H1 (cell line): ENCODE measurements around the gene CNTN3. TPM values are rescaled to one million over a fixed set of nuclear protein-coding genes. Genes with fewer than 3 reads are reported as not detected.

ENCODE experiments used
- CTCF ChIA-PET: fragments of 300-600 bp; sonication (Branson Sonifier 250); formaldehyde crosslinking; loops from one replicate; lab custom pipeline; 2021; ENCODE audit not compliant: partially characterized antibody; lab: Charles Lee
- POLR2A ChIA-PET: fragments of 300-600 bp; sonication (Branson Sonifier 250); formaldehyde crosslinking; loops from one replicate; lab custom pipeline; 2021; ENCODE audit warnings: inconsistent platforms; ENCODE audit not compliant: partially characterized antibody; lab: Charles Lee
- DNase-seq, 2 experiments: peaks; one replicate each; pipeline versions ENCODE4 v3.0.0 to v3.0.0-alpha.2; 2010 to 2022; ENCODE audit warnings: low spot score in 2 of 2, low read depth in 1 of 2, mixed read lengths in 1 of 2
- FAIRE-seq: peaks from 2 replicates; lab custom pipeline; 2011; peaks lifted over from hg19 to GRCh38; lab: Jason Lieb, UNC
- H2AFZ ChIP-seq: 2 replicates; pipeline ENCODE4 v1.8.1; 2012; ENCODE audit warnings: low read length, inconsistent platforms
- H2AK5ac ChIP-seq: 2 replicates; pipeline ENCODE4 v1.6.1; 2013; ENCODE audit warnings: low read depth, low read length
- H2BK120ac ChIP-seq: replicated peaks from 2 replicates; pipeline ENCODE3; 2013; ENCODE audit warnings: low read depth, low read length, inconsistent platforms
- H2BK12ac ChIP-seq: 2 replicates; pipeline ENCODE4 v1.6.1; 2013; ENCODE audit warnings: low read depth, low read length
- H2BK15ac ChIP-seq: 2 replicates; pipeline ENCODE4 v1.6.1; 2013; ENCODE audit warnings: low read length
- H2BK20ac ChIP-seq: 2 replicates; pipeline ENCODE4 v1.6.1; 2013; ENCODE audit warnings: low read length
- H2BK5ac ChIP-seq: 2 replicates; pipeline ENCODE4 v1.6.1; 2013; ENCODE audit warnings: low read depth, low read length
- H3K14ac ChIP-seq: 2 replicates; pipeline ENCODE4 v1.6.1; 2013; ENCODE audit warnings: inconsistent platforms; ENCODE audit not compliant: insufficient read length
- H3K18ac ChIP-seq: 2 replicates; pipeline ENCODE4 v1.6.1; 2013; ENCODE audit warnings: low read length; ENCODE audit errors: extremely low read depth
- H3K23ac ChIP-seq: 2 replicates; pipeline ENCODE4 v1.6.1; 2013; ENCODE audit warnings: inconsistent platforms; ENCODE audit not compliant: insufficient read length
- H3K23me2 ChIP-seq: 2 replicates; pipeline ENCODE4 v1.6.1; 2013; ENCODE audit warnings: low read depth, low read length
- H3K27ac ChIP-seq: 2 replicates; pipeline ENCODE4 v1.6.1; 2011; ENCODE audit warnings: low read depth, low read length, inconsistent platforms
- H3K27me3 ChIP-seq, 4 experiments: replicated peaks in 1 of 4; 1 replicate in 1 of 4; 2 replicates in 3 of 4; pipeline versions ENCODE4 v1.6.1 to v1.8.1; 2011 to 2013; ENCODE audit warnings: low read length in 3 of 4, mild to moderate bottlenecking in 3 of 4, inconsistent platforms in 2 of 4, mixed read lengths in 2 of 4, moderate library complexity in 1 of 4; ENCODE audit not compliant: control insufficient read depth in 3 of 4, insufficient read depth in 3 of 4; ENCODE audit errors: extremely low read depth in 1 of 4
- H3K36me3 ChIP-seq, 4 experiments: 2 replicates each; pipeline versions ENCODE4 v1.6.1 to v1.8.1; 2011 to 2013; ENCODE audit warnings: mild to moderate bottlenecking in 4 of 4, low read length in 3 of 4, moderate library complexity in 2 of 4, control low read depth in 1 of 4, inconsistent platforms in 1 of 4; ENCODE audit not compliant: insufficient read depth in 4 of 4, control insufficient read depth in 2 of 4
- H3K4ac ChIP-seq: replicated peaks from 2 replicates; pipeline ENCODE3; 2013; ENCODE audit warnings: low read length, low read depth, mixed read lengths, inconsistent platforms; ENCODE audit not compliant: insufficient read length
- H3K4me1 ChIP-seq, 4 experiments: replicated peaks in 1 of 4; 1 replicate in 1 of 4; 2 replicates in 3 of 4; pipeline versions ENCODE4 v1.6.1 to v1.8.1; 2011 to 2013; ENCODE audit warnings: low read length in 3 of 4, inconsistent platforms in 2 of 4, mixed read lengths in 1 of 4; ENCODE audit not compliant: insufficient read depth in 4 of 4, control insufficient read depth in 3 of 4
- H3K4me2 ChIP-seq, 2 experiments: 2 replicates each; pipeline versions ENCODE4 v1.6.1 to v1.8.1; 2011 to 2013; ENCODE audit warnings: low read depth in 2 of 2, low read length in 2 of 2, control low read depth in 1 of 2, inconsistent platforms in 1 of 2, mild to moderate bottlenecking in 1 of 2; ENCODE audit not compliant: insufficient read depth in 1 of 2
- H3K4me3 ChIP-seq, 4 experiments: fragments of 200-600, 300-600 bp in 1 of 4; sonication (generic), shearing (Covaris generic), sonication (Bioruptor Twin) in 1 of 4; 2 replicates each; pipeline versions ENCODE4 v1.5.1 to v1.8.1; 2011 to 2016; ENCODE audit warnings: low read length in 4 of 4, low read depth in 3 of 4, control low read depth in 2 of 4, inconsistent platforms in 2 of 4, mild to moderate bottlenecking in 2 of 4, mixed read lengths in 1 of 4, moderate library complexity in 1 of 4; ENCODE audit not compliant: insufficient read depth in 2 of 4; ENCODE audit errors: extremely low read depth in 1 of 4
- H3K56ac ChIP-seq: replicated peaks from 2 replicates; pipeline ENCODE3; 2013; ENCODE audit warnings: low read depth, mild to moderate bottlenecking, mixed read lengths, low read length, inconsistent platforms; ENCODE audit not compliant: insufficient read length
- H3K79me1 ChIP-seq: 2 replicates; pipeline ENCODE4 v1.6.1; 2013; ENCODE audit warnings: low read depth, low read length, control low read depth
- H3K79me2 ChIP-seq, 2 experiments: 2 replicates each; pipeline versions ENCODE4 v1.6.1 to v1.8.1; 2012 to 2013; ENCODE audit warnings: low read length in 2 of 2, mild to moderate bottlenecking in 2 of 2, inconsistent platforms in 1 of 2; ENCODE audit not compliant: insufficient read depth in 2 of 2, control insufficient read depth in 1 of 2
- H3K9ac ChIP-seq, 4 experiments: replicated peaks in 1 of 4; 1 replicate in 1 of 4; 2 replicates in 3 of 4; pipeline versions ENCODE4 v1.6.1 to v1.8.1; 2011 to 2013; ENCODE audit warnings: low read depth in 3 of 4, low read length in 3 of 4, control low read depth in 2 of 4, mild to moderate bottlenecking in 2 of 4, moderate library complexity in 2 of 4, inconsistent platforms in 1 of 4; ENCODE audit errors: extremely low read depth in 1 of 4
- H3K9me3 ChIP-seq, 2 experiments: 2 replicates each; pipeline versions ENCODE4 v1.6.1 to v1.8.1; 2012 to 2013; ENCODE audit warnings: mild to moderate bottlenecking in 2 of 2, moderate library complexity in 2 of 2, control low read depth in 1 of 2, inconsistent platforms in 1 of 2, low read depth in 1 of 2, low read length in 1 of 2, mixed read lengths in 1 of 2; ENCODE audit not compliant: insufficient read depth in 2 of 2
- H4K20me1 ChIP-seq, 2 experiments: replicated peaks in 1 of 2; 2 replicates each; pipeline versions ENCODE3 to v1.8.1; 2011 to 2013; ENCODE audit warnings: inconsistent platforms in 2 of 2, low read length in 2 of 2, mild to moderate bottlenecking in 1 of 2; ENCODE audit not compliant: insufficient read depth in 2 of 2, control insufficient read depth in 1 of 2
- H4K5ac ChIP-seq: 2 replicates; pipeline ENCODE4 v1.6.1; 2013; ENCODE audit warnings: low read length, low read depth, mixed read lengths, inconsistent platforms; ENCODE audit not compliant: insufficient read length
- H4K8ac ChIP-seq: 2 replicates; pipeline ENCODE4 v1.8.0; 2013; ENCODE audit warnings: mild to moderate bottlenecking, moderate library complexity, low read length, inconsistent platforms; ENCODE audit not compliant: insufficient read depth; ENCODE audit errors: extremely low read depth
- H4K91ac ChIP-seq: replicated peaks from 2 replicates; pipeline ENCODE3; 2013; ENCODE audit warnings: low read length, mixed read lengths, inconsistent platforms; ENCODE audit not compliant: insufficient read length
- MAFK ChIP-seq: IDR thresholded peaks from 2 replicates; pipeline ENCODE4 v1.6.1; 2012; ENCODE audit warnings: low read depth, mild to moderate bottlenecking, improper control_type of control experiment, low read length
- NRF1 ChIP-seq: IDR thresholded peaks from 2 replicates; pipeline ENCODE4 v1.6.1; 2011; ENCODE audit warnings: mild to moderate bottlenecking, low read depth, low read length, improper control_type of control experiment
- POLR2A ChIP-seq, 2 experiments: IDR thresholded peaks; 1 replicate in 1 of 2; 2 replicates in 1 of 2; pipeline ENCODE4 v1.6.1; 2011; ENCODE audit warnings: low read depth in 2 of 2, low read length in 2 of 2, mild to moderate bottlenecking in 2 of 2; ENCODE audit errors: control extremely low read depth in 1 of 2
- RFX5 ChIP-seq: IDR thresholded peaks from 2 replicates; pipeline ENCODE4 v1.6.1; 2011; ENCODE audit warnings: low read depth, low read length, improper control_type of control experiment, borderline replicate concordance
- RNF2 ChIP-seq: fragments of 200-900, 300-1000 bp; sonication (generic); IDR thresholded peaks from 2 replicates; pipeline ENCODE4 v1.7.1; 2016; ENCODE audit warnings: borderline replicate concordance, low read depth, mild to moderate bottlenecking, antibody characterized with exemption, low read length; ENCODE audit not compliant: poor library complexity, severe bottlenecking; ENCODE audit errors: missing control alignments
- SIRT6 ChIP-seq: IDR thresholded peaks from one replicate; pipeline ENCODE4 v1.7.1; 2012; ENCODE audit warnings: low read length, inconsistent platforms
- SRF ChIP-seq: IDR thresholded peaks from 2 replicates; pipeline ENCODE4 v1.6.1; 2011; ENCODE audit warnings: mild to moderate bottlenecking, low read depth, low read length, moderate library complexity
- TCF12 ChIP-seq: IDR thresholded peaks from 2 replicates; pipeline ENCODE4 v1.6.1; 2011; ENCODE audit warnings: low read depth, mild to moderate bottlenecking, low read length
- ZNF274 ChIP-seq: IDR thresholded peaks from 2 replicates; pipeline ENCODE4 v1.7.0; 2012; ENCODE audit warnings: low read length, borderline replicate concordance; ENCODE audit errors: extremely low read depth
- WGBS, 2 experiments: shearing (Covaris generic) in 1 of 2; methylation state at CpG; one replicate each; pipeline versions ENCODE4 v1.1.6 to v1.1.7; 2013 to 2015; ENCODE audit warnings: low lambda C conversion rate in 2 of 2, mixed read lengths in 2 of 2, inconsistent platforms in 1 of 2, low coverage in 1 of 2, missing lambda C conversion rate in 1 of 2; ENCODE audit not compliant: insufficient replicate concordance in 2 of 2, insufficient coverage in 1 of 2, insufficient read length in 1 of 2; ENCODE audit errors: extremely low coverage in 1 of 2, missing lambda C conversion rate in 1 of 2; 5-methylcytosine and 5-hydroxymethylcytosine counted together
- polyA plus RNA-seq, 7 experiments: library from polyadenylated mRNA; depleted of rRNA in 3 of 7; stranded (reverse) in 5 of 7; unstranded in 2 of 7; fragments of >200 nt in 5 of 7; fragments of 200-250 nt in 2 of 7; gene quantifications; 1 replicate in 5 of 7; 2 replicates in 1 of 7; 4 replicates in 1 of 7; pipeline versions ENCODE4 v1.2.1 to v1.2.3, GENCODE V29; 2011 to 2013; ENCODE audit warnings: missing spikeins in 2 of 7, mixed read lengths in 2 of 7
- total RNA-seq: library from RNA; stranded (reverse); fragmentation: NEBNext Ultra II Directional; extraction: Animal tissue kit (Norgen Biotek cat#: 25700); gene quantifications from 2 replicates; pipeline ENCODE4 v1.2.1, GENCODE V29; 2021
- TF ChIP-seq, protein P1 (sequence below): IDR thresholded peaks from 2 replicates; pipeline ENCODE4 v1.6.1; 2011; ENCODE audit warnings: low read depth, mild to moderate bottlenecking, low read length; ENCODE audit not compliant: insufficient read depth

Gene CNTN3
- total and polyA plus RNA-seq, 2 of the 8 experiments (the other 6 are each of a cell fraction or from before 2014, with no cell fraction given), result 0.11 to 0.13 TPM

DNA sequence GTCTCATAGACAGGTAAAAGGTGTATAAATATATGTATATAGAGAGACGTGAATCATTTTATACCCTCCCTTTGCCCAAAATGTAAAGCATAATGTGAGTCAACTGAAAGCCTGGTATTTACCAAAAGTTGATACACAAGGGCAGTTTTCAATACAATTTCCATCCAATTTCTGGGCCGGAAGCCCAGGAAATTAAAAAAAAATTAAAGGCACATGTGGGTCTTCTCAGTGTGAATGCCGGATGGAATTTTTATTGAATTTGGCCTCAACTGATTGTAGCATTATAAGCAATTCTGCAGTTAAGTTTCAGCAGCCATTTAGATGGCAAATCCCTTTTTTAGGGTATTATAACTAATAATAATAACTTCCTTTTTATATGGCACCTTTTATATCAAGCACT lies 3.3 kb upstream of the CNTN3 start:
- Histone ChIP-seq H3K36me3 (no peaks in the 10 kb centered on the region), H3K4me3 (no peak overlapping the region), H2BK15ac (no peak overlapping the region), H3K4me1 (peaks cover 0 to 8% (median 3%) of the 10 kb centered on the region in 4 experiments; a peak in 3 of 7 replicates), H3K56ac (no peak overlapping the region), H3K79me1 (no peaks in the 10 kb centered on the region), H2AFZ (no peak overlapping the region), H3K14ac (no peak overlapping the region), H3K27me3 (peaks cover 8 to 33% (median 28%) of the 10 kb centered on the region in 4 experiments), H4K20me1 (no peaks in the 10 kb centered on the region), H3K18ac (no peak overlapping the region), H2AK5ac (no peak overlapping the region), H3K9me3 (no peaks in the 10 kb centered on the region), H2BK5ac (no peak overlapping the region), H3K4me2 (no peak overlapping the region), H4K8ac (no peak overlapping the region), H3K79me2 (no peaks in the 10 kb centered on the region), H4K91ac (no peak overlapping the region), H3K4ac (no peak overlapping the region), H4K5ac (no peak overlapping the region), H3K23me2 (peaks cover 5% of the 10 kb centered on the region; the same call in 1 of the 2 replicates), H3K27ac (no peak overlapping the region), H2BK20ac (no peak overlapping the region), H3K23ac (no peak overlapping the region), H2BK120ac (no peak overlapping the region), H2BK12ac (no peak overlapping the region), H3K9ac (no peak overlapping the region)
- TF ChIP-seq RFX5, result no peak
- no peak for TF ChIP-seq ZNF274
- TF ChIP-seq MAFK, result no peak
- no peak for TF ChIP-seq SRF
- no peak for TF ChIP-seq TCF12
- TF ChIP-seq SIRT6, result no peak
- no peak for TF ChIP-seq RNF2
- TF ChIP-seq, protein P1, sequence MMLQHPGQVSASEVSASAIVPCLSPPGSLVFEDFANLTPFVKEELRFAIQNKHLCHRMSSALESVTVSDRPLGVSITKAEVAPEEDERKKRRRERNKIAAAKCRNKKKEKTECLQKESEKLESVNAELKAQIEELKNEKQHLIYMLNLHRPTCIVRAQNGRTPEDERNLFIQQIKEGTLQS, result no peak
- TF ChIP-seq NRF1, result no peak
- TF ChIP-seq POLR2A (IDR thresholded peaks at IDR 0.05; ENCODE audit: control extremely low read depth in 1 of 2, low read depth in 2 of 2, low read length in 2 of 2), result no peak
- FAIRE-seq, result no peak
- DNase-seq, result no peak
- 88% methylated on average over 3 of the region's 3 CpGs; no CpG with 5 or more reads in 1 of the 2 experiments for WGBS, 2 experiments
- ChIA-PET CTCF (no interaction called here), POLR2A (no interaction called here)
